Measurements from ENCODE around the gene COG7.

The COG7 gene

GRCh38 chr16:23494188-23494587 is 41.2 kb upstream of the COG7 start:
- peaks cover 5% of the 10 kb centered on the region for H3K4me1 Mint-ChIP-seq
- no peak overlapping the region for H3K27ac Mint-ChIP-seq
- no peak overlapping the region for H3K4me3 Mint-ChIP-seq
- H3K9me3 Mint-ChIP-seq: no peaks in the 10 kb centered on the region
- H3K36me3 Mint-ChIP-seq (ENCODE audit: low read depth): peaks cover 44% of the 10 kb centered on the region
- TF ChIP-seq CTCF (IDR thresholded peaks at IDR 0.05; ENCODE audit: unreplicated experiment in 3 of 3): no peak
- no peaks in the 10 kb centered on the region for H3K27me3 Mint-ChIP-seq (ENCODE audit: low read depth)

- no peak for TF ChIP-seq CTCF (IDR thresholded peaks at IDR 0.05; ENCODE audit: unreplicated experiment in 3 of 3)
- Mint-ChIP-seq H3K4me1 (no peaks in the 10 kb centered on the region), H3K27me3 (ENCODE audit: low read depth) (no peaks in the 10 kb centered on the region), H3K27ac (no peak overlapping the region), H3K4me3 (no peak overlapping the region), H3K36me3 (ENCODE audit: low read depth) (peaks cover 57% of the 10 kb centered on the region), H3K9me3 (no peaks in the 10 kb centered on the region)
These were observed 38.8 kb upstream of the COG7 start for GRCh38 chr16:23491490-23492391.

- Mint-ChIP-seq H3K27me3 (ENCODE audit: low read depth) (no peaks in the 10 kb centered on the region), H3K4me1 (no peaks in the 10 kb centered on the region), H3K9me3 (no peaks in the 10 kb centered on the region), H3K4me3 (no peak overlapping the region), H3K36me3 (ENCODE audit: low read depth) (peaks cover 79% of the 10 kb centered on the region), H3K27ac (no peak overlapping the region)
- no peak for TF ChIP-seq CTCF (IDR thresholded peaks at IDR 0.05; ENCODE audit: unreplicated experiment in 3 of 3)
These were observed 33.5 kb upstream of the COG7 start for GRCh38 chr16:23486480-23486879.

GRCh38 chr16:23485841-23486240 is 32.9 kb upstream of the COG7 start:
- Mint-ChIP-seq H3K36me3 (ENCODE audit: low read depth) (peaks cover 75% of the 10 kb centered on the region), H3K27ac (no peak overlapping the region), H3K27me3 (ENCODE audit: low read depth) (no peaks in the 10 kb centered on the region), H3K4me1 (no peaks in the 10 kb centered on the region), H3K9me3 (no peaks in the 10 kb centered on the region), H3K4me3 (no peak overlapping the region)
- no peak for TF ChIP-seq CTCF (IDR thresholded peaks at IDR 0.05; ENCODE audit: unreplicated experiment in 3 of 3)

- H3K27me3 Mint-ChIP-seq (ENCODE audit: low read depth): no peaks in the 10 kb centered on the region
- no peaks in the 10 kb centered on the region for H3K9me3 Mint-ChIP-seq
- no peak for TF ChIP-seq CTCF (IDR thresholded peaks at IDR 0.05; ENCODE audit: unreplicated experiment in 3 of 3)
- no peak overlapping the region for H3K27ac Mint-ChIP-seq
- H3K36me3 Mint-ChIP-seq (ENCODE audit: low read depth): peaks cover 73% of the 10 kb centered on the region
- H3K4me1 Mint-ChIP-seq: no peaks in the 10 kb centered on the region
- H3K4me3 Mint-ChIP-seq: no peak overlapping the region
These were observed 32.2 kb upstream of the COG7 start for GRCh38 chr16:23485257-23485614.
